SK-N-SH (cell line): ENCODE results near the gene EIF6. TPM values are rescaled to one million over a fixed set of nuclear protein-coding genes. Genes with fewer than 3 reads are reported as not detected.
A peak's percentile ranks its signal among the peaks of the same experiment; 100 is the strongest.

ENCODE experiments used
- CTCF ChIA-PET: fragments of 300-600, 350-600 bp; formaldehyde crosslinking; extraction: SDS; loops from one replicate; lab custom pipeline; 2021; lab: Yijun Ruan, JAX
- POLR2A ChIA-PET: fragments of 350-600 bp; sonication (Branson Sonifier 250); formaldehyde crosslinking; extraction: SDS; loops from one replicate; lab custom pipeline; 2020; ENCODE audit warnings: antibody characterized with exemption, inconsistent platforms; lab: Yijun Ruan, JAX
- DNase-seq: peaks from one replicate; pipeline ENCODE4 v3.0.0; 2012
- H2AFZ ChIP-seq: fragments of 200-600 bp; sonication (generic); 2 replicates; pipeline ENCODE4 v1.8.1; 2016; ENCODE audit warnings: antibody characterized with exemption, mild to moderate bottlenecking, low read depth
- H3F3A ChIP-seq: fragments of 200-600 bp; sonication (generic); replicated peaks from 2 replicates; pipeline ENCODE3; 2016; ENCODE audit warnings: antibody characterized with exemption, mild to moderate bottlenecking; ENCODE audit not compliant: insufficient read depth
- H3K27ac ChIP-seq, 2 experiments: fragments of 200-500 bp in 1 of 2; fragments of 200-600 bp in 1 of 2; sonication (Bioruptor generic) in 1 of 2; sonication (generic), shearing (Covaris generic) in 1 of 2; 2 replicates each; pipeline versions ENCODE4 v1.5.1 to v1.6.1; 2014 to 2016; ENCODE audit warnings: low read depth in 2 of 2, inconsistent platforms in 1 of 2, low read length in 1 of 2, mild to moderate bottlenecking in 1 of 2, mixed read lengths in 1 of 2
- H3K27me3 ChIP-seq: fragments of 200-600 bp; sonication (generic), shearing (Covaris generic); 2 replicates; pipeline ENCODE4 v1.6.1; 2016; ENCODE audit warnings: mixed run types; ENCODE audit not compliant: insufficient read depth
- H3K36me3 ChIP-seq, 2 experiments: fragments of 200-500 bp in 1 of 2; fragments of 200-600 bp in 1 of 2; sonication (Bioruptor generic) in 1 of 2; sonication (generic) in 1 of 2; replicated peaks in 1 of 2; 2 replicates each; pipeline versions ENCODE3 to v1.5.1; 2014 to 2016; ENCODE audit warnings: low read length in 1 of 2, mild to moderate bottlenecking in 1 of 2; ENCODE audit not compliant: insufficient read depth in 2 of 2, control insufficient read depth in 1 of 2
- H3K4me1 ChIP-seq, 2 experiments: fragments of 200-500 bp in 1 of 2; fragments of 200-600 bp in 1 of 2; sonication (Bioruptor generic) in 1 of 2; sonication (generic), shearing (Covaris generic) in 1 of 2; 2 replicates each; pipeline versions ENCODE4 v1.5.1 to v1.6.1; 2014 to 2016; ENCODE audit warnings: low read depth in 1 of 2, low read length in 1 of 2, mixed run types in 1 of 2; ENCODE audit not compliant: insufficient read depth in 2 of 2, control insufficient read depth in 1 of 2
- H3K4me2 ChIP-seq: fragments of 200-600 bp; sonication (generic), shearing (Covaris generic); 2 replicates; pipeline ENCODE4 v1.6.1; 2017; ENCODE audit warnings: mixed run types
- H3K4me3 ChIP-seq, 2 experiments: fragments of 200-500 bp in 1 of 2; fragments of 200-600 bp in 1 of 2; sonication (Bioruptor generic) in 1 of 2; sonication (generic), shearing (Covaris generic) in 1 of 2; 2 replicates each; pipeline versions ENCODE4 v1.5.1 to v1.8.1; 2014 to 2016; ENCODE audit warnings: low read depth in 2 of 2, inconsistent platforms in 1 of 2, low read length in 1 of 2, mild to moderate bottlenecking in 1 of 2, mixed read lengths in 1 of 2, moderate library complexity in 1 of 2
- H3K79me2 ChIP-seq: fragments of 200-600 bp; sonication (generic); 2 replicates; pipeline ENCODE4 v1.8.1; 2017; ENCODE audit warnings: mild to moderate bottlenecking; ENCODE audit not compliant: insufficient read depth
- H3K9ac ChIP-seq: fragments of 200-600 bp; sonication (generic); 2 replicates; pipeline ENCODE4 v1.6.1; 2017; ENCODE audit warnings: mixed run types
- H3K9me2 ChIP-seq: fragments of 200-600 bp; sonication (generic); 2 replicates; pipeline ENCODE4 v1.6.1; 2017; ENCODE audit warnings: mixed run types
- H3K9me3 ChIP-seq: fragments of 200-600 bp; sonication (generic); 2 replicates; pipeline ENCODE4 v1.6.1; 2017; ENCODE audit warnings: mixed run types, mild to moderate bottlenecking, moderate library complexity
- H4K20me1 ChIP-seq: fragments of 200-600 bp; sonication (generic); 2 replicates; pipeline ENCODE4 v1.6.1; 2017; ENCODE audit warnings: mild to moderate bottlenecking, mixed run types; ENCODE audit not compliant: insufficient read depth
- CHD2 ChIP-seq: fragments of 150-350 bp; IDR thresholded peaks from 2 replicates; pipeline ENCODE4 v1.6.1; 2018; ENCODE audit warnings: low read length; ENCODE audit not compliant: partially characterized antibody
- ELF1 ChIP-seq: IDR thresholded peaks from 2 replicates; pipeline ENCODE4 v1.4.0; 2012
- EP300 ChIP-seq, 2 experiments: IDR thresholded peaks; 2 replicates each; pipeline versions ENCODE4 v1.4.0 to v1.6.1; 2012; ENCODE audit warnings: borderline replicate concordance in 1 of 2, low read depth in 1 of 2, low read length in 1 of 2
- FOSL2 ChIP-seq: IDR thresholded peaks from 2 replicates; pipeline ENCODE4 v1.4.0; 2012; ENCODE audit warnings: low read depth, mild to moderate bottlenecking, moderate library complexity, borderline replicate concordance
- FOXM1 ChIP-seq: IDR thresholded peaks from 2 replicates; pipeline ENCODE4 v1.4.0; 2012; ENCODE audit warnings: low read depth, mild to moderate bottlenecking
- GATA2 ChIP-seq: sonication (generic); formaldehyde crosslinking; IDR thresholded peaks from 2 replicates; pipeline ENCODE4 v1.5.0; 2020; ENCODE audit warnings: mild to moderate bottlenecking, missing genetic modification reagents
- IRF3 ChIP-seq: fragments of 150-350 bp; IDR thresholded peaks from 2 replicates; pipeline ENCODE4 v1.6.1; 2016; ENCODE audit warnings: mild to moderate bottlenecking, low read depth, low read length
- JUND ChIP-seq: IDR thresholded peaks from 2 replicates; pipeline ENCODE4 v1.4.0; 2012
- MEF2A ChIP-seq: IDR thresholded peaks from 2 replicates; pipeline ENCODE4 v1.4.0; 2012; ENCODE audit warnings: low read depth, borderline replicate concordance
- MXI1 ChIP-seq: IDR thresholded peaks from 2 replicates; pipeline ENCODE4 v1.6.1; 2012; ENCODE audit warnings: mild to moderate bottlenecking, low read depth, low read length, improper control_type of control experiment
- NFIC ChIP-seq: IDR thresholded peaks from 2 replicates; pipeline ENCODE4 v1.4.0; 2012; ENCODE audit warnings: borderline replicate concordance
- PBX3 ChIP-seq: IDR thresholded peaks from 2 replicates; pipeline ENCODE4; 2012
- REST ChIP-seq: IDR thresholded peaks from 2 replicates; pipeline ENCODE4 v1.6.1; 2012; ENCODE audit warnings: mild to moderate bottlenecking, low read depth, low read length, moderate library complexity
- RXRA ChIP-seq: IDR thresholded peaks from 2 replicates; pipeline ENCODE4 v1.4.0; 2012; ENCODE audit warnings: low read depth, mild to moderate bottlenecking, borderline replicate concordance
- TAF1 ChIP-seq: IDR thresholded peaks from 2 replicates; pipeline ENCODE4 v1.6.1; 2012; ENCODE audit warnings: low read depth, mild to moderate bottlenecking, low read length, moderate library complexity, borderline replicate concordance
- TEAD4 ChIP-seq: IDR thresholded peaks from 2 replicates; pipeline ENCODE4 v1.4.0; 2012; ENCODE audit warnings: mild to moderate bottlenecking, borderline replicate concordance; ENCODE audit not compliant: insufficient read depth
- USF1 ChIP-seq: IDR thresholded peaks from 2 replicates; pipeline ENCODE4 v1.4.0; 2012; ENCODE audit warnings: low read depth, borderline replicate concordance
- USF2 ChIP-seq: fragments of 150-350 bp; IDR thresholded peaks from 2 replicates; pipeline ENCODE4 v1.6.1; 2017; ENCODE audit warnings: antibody characterized with exemption, low read length, low read depth, borderline replicate concordance
- ZBTB33 ChIP-seq: IDR thresholded peaks from 2 replicates; pipeline ENCODE4 v1.4.0; 2012; ENCODE audit warnings: low read depth, borderline replicate concordance
- WGBS: methylation state at CpG from one replicate; pipeline ENCODE4 v1.1.6; 2017; ENCODE audit warnings: low lambda C conversion rate; 5-methylcytosine and 5-hydroxymethylcytosine counted together
- polyA plus RNA-seq, 3 experiments: library from polyadenylated mRNA; depleted of rRNA; stranded (reverse); fragments of >200 nt; gene quantifications; 2 replicates each; pipeline ENCODE4 v1.2.3, GENCODE V29; 2012

Gene EIF6
- polyA plus RNA-seq, 1 of the 3 experiments (the other 2 are of a cell fraction): 356 TPM

- no peak for TF ChIP-seq CHD2
- TF ChIP-seq FOSL2: peak; percentile 100
- peak; percentile 97 for TF ChIP-seq NFIC
- peak; percentile 73; the same call in 1 of the 2 replicates for TF ChIP-seq MEF2A
- TF ChIP-seq FOXM1: peak; percentile 89
- peak; percentile 98 for TF ChIP-seq PBX3
Measured at GRCh38 chr20:35305682-35306556, 21.3 kb upstream of the EIF6 start (continued).

GRCh38 chr20:35304956-35305355, 20.4 kb upstream of the EIF6 start:
- Histone ChIP-seq H3K4me3 (no peak overlapping the region), H3K79me2 (no peaks in the 10 kb centered on the region), H2AFZ (no peak overlapping the region), H3K27me3 (no peaks in the 10 kb centered on the region), H3K4me2 (peak overlapping the region; percentile 54), H4K20me1 (no peaks in the 10 kb centered on the region), H3K9me3 (no peaks in the 10 kb centered on the region), H3F3A (peaks cover 48% of the 10 kb centered on the region), H3K27ac (peak overlapping the region; percentile 97; a peak in 3 of 4 replicates), H3K4me1 (peaks cover 30 to 58% of the 10 kb centered on the region in 2 experiments; a peak in 3 of 4 replicates), H3K9me2 (no peaks in the 10 kb centered on the region), H3K9ac (peak overlapping the region; percentile 55), H3K36me3 (no peaks in the 10 kb centered on the region)
- POLR2A ChIA-PET: interaction anchor here (2.5 kb wide), 1 partner anchor 150 kb away, joined by 6 read pairs; the partner anchor contains the start of gene CEP250
- CTCF ChIA-PET: interaction anchor here (0.7 to 16.5 kb wide), 14 partner anchors 9 to 150 kb away, joined by 3 to 323 read pairs (median 16); partner anchors contain the start of genes CEP250, EIF6 and GDF5
- DNase-seq: no peak
- 79% methylated on average over 6 of the region's 6 CpGs for WGBS
- no peak for TF ChIP-seq CHD2
- no peak for TF ChIP-seq RXRA
- TF ChIP-seq GATA2 (CRISPR knock-in tag): no peak
- no peak for TF ChIP-seq MEF2A
- TF ChIP-seq IRF3: no peak
- no peak for TF ChIP-seq FOXM1
- no peak for TF ChIP-seq ELF1
- TF ChIP-seq TAF1: no peak
- no peak for TF ChIP-seq EP300 (IDR thresholded peaks at IDR 0.05; ENCODE audit: borderline replicate concordance in 1 of 2, low read depth in 1 of 2, low read length in 1 of 2)
- no peak for TF ChIP-seq TEAD4
- no peak for TF ChIP-seq USF1
- no peak for TF ChIP-seq MXI1
- TF ChIP-seq JUND: no peak
- no peak for TF ChIP-seq REST
- TF ChIP-seq ZBTB33: no peak
- TF ChIP-seq USF2: no peak
